K562 (cell line): ENCODE data around the gene TMOD2. TPM values are rescaled to one million over a fixed set of nuclear protein-coding genes. Genes with fewer than 3 reads are reported as not detected.

Experiments used
- ATAC-seq: fragments of 200-7000 bp; cut with Tn5 transposase; 3 replicates; pipeline ENCODE4 v1.9.1; 2020; ENCODE audit warnings: moderate library complexity
- BruUV-seq: library from RNA; stranded (reverse); fragments of 400-500 nt; replicated peaks from 2 replicates; lab custom pipeline; 2021; lab: Mats Ljungman, UMichigan
- CTCF ChIA-PET: fragments of 300-600 bp; formaldehyde crosslinking; extraction: SDS; loops from one replicate; lab custom pipeline; 2021; ENCODE audit warnings: low intra/inter-chr PET ratio; lab: Yijun Ruan, JAX
- POLR2A ChIA-PET: fragments of 300-600, 350-650 bp; sonication (Branson Sonifier 250); formaldehyde crosslinking; extraction: SDS; loops from one replicate; lab custom pipeline; 2021; ENCODE audit warnings: antibody characterized with exemption, inconsistent platforms; lab: Yijun Ruan, JAX
- DNase-seq, 4 experiments: peaks; one replicate each; pipeline versions ENCODE4 v3.0.0 to v3.0.0-alpha.2; 2011 to 2018; ENCODE audit warnings: low spot score in 3 of 4, mixed read lengths in 3 of 4; ENCODE audit errors: extremely low read depth in 1 of 4
- FAIRE-seq: peaks from 2 replicates; lab custom pipeline; 2011; peaks lifted over from hg19 to GRCh38; lab: Jason Lieb, UNC
- H2AFZ ChIP-seq: 2 replicates; pipeline ENCODE4 v1.6.0; 2011; ENCODE audit warnings: low read depth, low read length, control low read depth, inconsistent platforms
- H3K27ac ChIP-seq: fragments of 200-600 bp; 3 replicates; pipeline ENCODE4 v1.8.0; 2011; ENCODE audit warnings: low read depth, mild to moderate bottlenecking, control low read depth, inconsistent platforms, low read length, moderate library complexity, mixed read lengths; ENCODE audit errors: extremely low read depth
- H3K27me3 ChIP-seq, 2 experiments: fragments of 300-600 bp in 1 of 2; 2 replicates in 1 of 2; 3 replicates in 1 of 2; pipeline versions ENCODE4 v1.6.0 to v1.8.0; 2011; ENCODE audit warnings: inconsistent platforms in 2 of 2, low read length in 2 of 2, mild to moderate bottlenecking in 1 of 2, mixed read lengths in 1 of 2, moderate library complexity in 1 of 2; ENCODE audit not compliant: control insufficient read depth in 2 of 2, insufficient read depth in 2 of 2
- H3K36me3 ChIP-seq: fragments of 300-600 bp; 3 replicates; pipeline ENCODE4 v1.8.0; 2011; ENCODE audit warnings: mild to moderate bottlenecking, low read length, inconsistent platforms; ENCODE audit not compliant: control insufficient read depth, insufficient read depth
- H3K4me1 ChIP-seq, 2 experiments: fragments of 200-600 bp in 1 of 2; replicated peaks in 1 of 2; 2 replicates in 1 of 2; 3 replicates in 1 of 2; pipeline versions ENCODE4 v1.5.1 to v1.8.0; 2011; ENCODE audit warnings: inconsistent platforms in 2 of 2, low read length in 2 of 2, mild to moderate bottlenecking in 1 of 2, mixed read lengths in 1 of 2, moderate library complexity in 1 of 2; ENCODE audit not compliant: control insufficient read depth in 2 of 2, insufficient read depth in 2 of 2
- H3K4me2 ChIP-seq: 2 replicates; pipeline ENCODE4 v1.6.1; 2011; ENCODE audit warnings: low read length, control low read depth, inconsistent platforms, mixed read lengths; ENCODE audit not compliant: insufficient read depth
- H3K4me3 ChIP-seq: fragments of 200-600 bp; sonication (generic), shearing (Covaris generic); 2 replicates; pipeline ENCODE4 v1.5.1; 2016; ENCODE audit warnings: control low read depth, inconsistent platforms
- H3K79me2 ChIP-seq: fragments of 200-600 bp; 3 replicates; pipeline ENCODE4 v1.8.0; 2011; ENCODE audit warnings: low read length, inconsistent platforms; ENCODE audit not compliant: control insufficient read depth, insufficient read depth
- H3K9ac ChIP-seq, 2 experiments: 2 replicates each; pipeline versions ENCODE4 v1.6.0 to v1.6.1; 2011; ENCODE audit warnings: low read depth in 2 of 2, low read length in 2 of 2, control low read depth in 1 of 2, inconsistent platforms in 1 of 2, mild to moderate bottlenecking in 1 of 2, mixed read lengths in 1 of 2; ENCODE audit not compliant: insufficient read depth in 1 of 2
- H3K9me1 ChIP-seq: one replicate; pipeline ENCODE4 v1.6.0; 2011; ENCODE audit warnings: inconsistent platforms, mild to moderate bottlenecking, low read length, moderate library complexity; ENCODE audit not compliant: control insufficient read depth, insufficient read depth
- H3K9me3 ChIP-seq: replicated peaks from 2 replicates; pipeline ENCODE4 v1.5.1; 2011; ENCODE audit warnings: low read depth, low read length, inconsistent platforms; ENCODE audit not compliant: control insufficient read depth, insufficient read depth
- H4K20me1 ChIP-seq: replicated peaks from 2 replicates; pipeline ENCODE4 v1.6.1; 2011; ENCODE audit warnings: low read length, inconsistent platforms, mixed read lengths; ENCODE audit not compliant: control insufficient read depth, insufficient read depth
- E2F6 ChIP-seq, 2 experiments: IDR thresholded peaks; 2 replicates each; pipeline ENCODE4 v1.6.1; 2011; ENCODE audit warnings: borderline replicate concordance in 1 of 2, control low read depth in 1 of 2, low read depth in 1 of 2, low read length in 1 of 2, mild to moderate bottlenecking in 1 of 2, mixed read lengths in 1 of 2, moderate library complexity in 1 of 2; ENCODE audit not compliant: insufficient read depth in 1 of 2, insufficient read length in 1 of 2, poor library complexity in 1 of 2, severe bottlenecking in 1 of 2; ENCODE audit errors: extremely low read depth in 1 of 2
- FOXJ2 ChIP-seq: fragments of 200-800 bp; sonication (Bioruptor generic); IDR thresholded peaks from 2 replicates; pipeline ENCODE4 v1.6.1; 2016; ENCODE audit warnings: missing genetic modification characterization, missing compliant biosample characterization
- TOE1 ChIP-seq, 2 experiments: fragments of 450-650 bp in 1 of 2; sonication (generic) in 1 of 2; formaldehyde crosslinking in 1 of 2; IDR thresholded peaks; 2 replicates each; pipeline versions ENCODE4 v1.7.1 to v1.8.0; 2016 to 2022; ENCODE audit warnings: borderline replicate concordance in 2 of 2, mild to moderate bottlenecking in 2 of 2, antibody characterized with exemption in 1 of 2, inconsistent platforms in 1 of 2, low read depth in 1 of 2, missing genetic modification reagents in 1 of 2, moderate library complexity in 1 of 2
- TRIM28 ChIP-seq: fragments of 450-650 bp; IDR thresholded peaks from 2 replicates; pipeline ENCODE4 v1.6.1; 2017
- ZNF445 ChIP-seq: fragments of 250-450 bp; sonication (Bioruptor Pico); IDR thresholded peaks from 2 replicates; pipeline ENCODE4 v1.4.0; 2020; ENCODE audit warnings: low read depth, mild to moderate bottlenecking, moderate library complexity
- ZNF512 ChIP-seq: IDR thresholded peaks from 2 replicates; pipeline ENCODE4 v1.6.1; 2016; ENCODE audit warnings: missing genetic modification characterization, missing compliant biosample characterization
- ZNF551 ChIP-seq: fragments of 250-450 bp; sonication (Bioruptor Pico); IDR thresholded peaks from 2 replicates; pipeline ENCODE4 v1.5.0; 2021; ENCODE audit warnings: mild to moderate bottlenecking, moderate library complexity
- ZNF639 ChIP-seq, 2 experiments: fragments of 200-800 bp in 1 of 2; sonication (Bioruptor generic) in 1 of 2; sonication (generic) in 1 of 2; formaldehyde crosslinking in 1 of 2; IDR thresholded peaks in 1 of 2; conservative IDR thresholded peaks in 1 of 2; 2 replicates each; pipeline versions ENCODE4 v1.5.0 to v1.6.1; 2016 to 2020; ENCODE audit warnings: missing compliant biosample characterization in 1 of 2, missing genetic modification characterization in 1 of 2, missing genetic modification reagents in 1 of 2
- WGBS: fragments of 100-300 bp; shearing (Covaris generic); methylation state at CpG from one replicate; pipeline ENCODE4 v1.1.6; 2016; ENCODE audit warnings: low coverage, mixed read lengths; ENCODE audit not compliant: insufficient coverage; ENCODE audit errors: missing lambda C conversion rate; 5-methylcytosine and 5-hydroxymethylcytosine counted together
- in situ Hi-C: fragments of 300-500 bp; cut with MboI; formaldehyde crosslinking; loops from 4 replicates; pipeline ENCODE4 v1.15.0; 2018; ENCODE audit warnings: inconsistent platforms, mixed read lengths
- intact Hi-C: fragments of 100-400 bp; cut with micrococcal nuclease; formaldehyde crosslinking; loops from 2 replicates; pipeline ENCODE4 v1.14.2; 2022
- polyA plus RNA-seq, 8 experiments: library from polyadenylated mRNA; depleted of rRNA in 4 of 8; stranded (reverse) in 5 of 8; unstranded in 3 of 8; fragments of >200 nt; fragmentation: Nextera tagmentation in 2 of 8; fragmentation: Illumina TruSeq in 1 of 8; extraction: Ambion mirVana in 2 of 8; extraction: Trizol in 1 of 8; gene quantifications; 2 replicates each; pipeline versions ENCODE4 v1.2.1 to v1.2.3, GENCODE V29; 2011 to 2014; ENCODE audit warnings: inconsistent platforms in 1 of 8, missing spikeins in 1 of 8
- total RNA-seq, 7 experiments: library from RNA; depleted of rRNA in 6 of 7; stranded (reverse); fragments of >200 nt in 6 of 7; fragmentation: Illumina TruSeq in 2 of 7; extraction: Trizol in 2 of 7; gene quantifications; 2 replicates each; pipeline versions ENCODE4 v1.2.1 to v1.2.3, GENCODE V29; 2011 to 2021; ENCODE audit warnings: low replicate concordance in 1 of 7

The TMOD2 gene
- total and polyA plus RNA-seq, 9 of the 15 experiments (the other 6 are each of a cell fraction or from before 2014, with no cell fraction given), result 0.49 to 3.8 (median 3.0) TPM

- CTCF ChIA-PET, result no interaction called here
- intact Hi-C loops, result no loop called here
- no peak overlapping the region for H3K9ac ChIP-seq
- H3K79me2 ChIP-seq, result peaks cover 94% of the 10 kb centered on the region
- ATAC-seq (no peak), FAIRE-seq (peak; percentile 37), DNase-seq (no peak)
- H3K4me3 ChIP-seq, result no peak overlapping the region
- in situ Hi-C loops, result no loop called here
- H2AFZ ChIP-seq, result no peak overlapping the region
- H3K9me3 ChIP-seq, result no peaks in the 10 kb centered on the region
- no peaks in the 10 kb centered on the region for H3K36me3 ChIP-seq
- H3K4me2 ChIP-seq, result no peak overlapping the region
- peaks cover 4 to 52% of the 10 kb centered on the region in 2 experiments for H3K4me1 ChIP-seq
- POLR2A ChIA-PET, result interaction anchor here (0.9 to 3.7 kb wide), 4 partner anchors 9 to 73 kb away, joined by 4 to 30 read pairs (median 5); partner anchors contain the start of gene TMOD3
- H3K9me1 ChIP-seq, result no peaks in the 10 kb centered on the region
- H3K27ac ChIP-seq, result no peak overlapping the region
- peaks cover 16% of the 10 kb centered on the region for H4K20me1 ChIP-seq
- no peaks in the 10 kb centered on the region for H3K27me3 ChIP-seq
- TF ChIP-seq ZNF512, result 0 out of 2 replicates have a peak, but pooled peaks have one; percentile 16
- no peak for TF ChIP-seq ZNF551 (CRISPR knock-in tag)
- 72% methylated on average over 4 of the region's 4 CpGs for WGBS
- no TSS peak for BruUV-seq
Measured at GRCh38 chr15:51844747-51845426, 93.5 kb downstream of the TMOD2 start.

- Histone ChIP-seq H3K4me3 (no peak overlapping the region), H3K27me3 (no peaks in the 10 kb centered on the region), H4K20me1 (peaks cover 22% of the 10 kb centered on the region), H3K9me3 (no peaks in the 10 kb centered on the region), H3K27ac (peak overlapping the region; percentile 32; the same call in 1 of the 3 replicates), H2AFZ (no peak overlapping the region), H3K79me2 (peaks cover 94% of the 10 kb centered on the region), H3K36me3 (no peaks in the 10 kb centered on the region), H3K9me1 (no peaks in the 10 kb centered on the region), H3K4me1 (peaks cover 4 to 52% of the 10 kb centered on the region in 2 experiments), H3K9ac (no peak overlapping the region), H3K4me2 (no peak overlapping the region)
- CTCF ChIA-PET, result no interaction called here
- no TSS peak for BruUV-seq
- POLR2A ChIA-PET, result interaction anchor here (0.7 to 3.7 kb wide), 4 partner anchors 9 to 48 kb away, joined by 3 to 30 read pairs (median 5); partner anchors contain the start of gene TMOD3
- WGBS, result 40% methylated on average over 3 of the region's 3 CpGs
- intact Hi-C loops, result no loop called here
- no peak for ATAC-seq
- no peak for DNase-seq
- in situ Hi-C loops, result no loop called here
- no peak for FAIRE-seq
- TF ChIP-seq ZNF639 (CRISPR knock-in tag; conservative IDR thresholded peaks at IDR 0.05 in 1 of 2, IDR thresholded peaks at IDR 0.05 in 1 of 2) (0 out of 4 replicates have a peak, but pooled peaks of 1 of the 2 experiments have one; percentile 7), ZNF445 (CRISPR knock-in tag) (no peak), FOXJ2 (tag) (0 out of 2 replicates have a peak, but pooled peaks have one; percentile 34), TOE1 (IDR thresholded peaks at IDR 0.05; ENCODE audit: borderline replicate concordance) (no peak), TOE1 (CRISPR knock-in tag; IDR thresholded peaks at IDR 0.05; ENCODE audit: borderline replicate concordance, low read depth) (no peak), TRIM28 (no peak), E2F6 (IDR thresholded peaks at IDR 0.05; ENCODE audit: borderline replicate concordance in 1 of 2, extremely low read depth in 1 of 2, insufficient read depth in 1 of 2, insufficient read length in 1 of 2, low read depth in 1 of 2, low read length in 1 of 2, poor library complexity in 1 of 2, severe bottlenecking in 1 of 2) (no peak)
Measured at GRCh38 chr15:51846066-51846462, 94.7 kb downstream of the TMOD2 start.
